ENCODE data around the gene GPR108. TPM values are rescaled to one million over a fixed set of nuclear protein-coding genes. Genes with fewer than 3 reads are reported as not detected.

Gene GPR108
- polyA plus RNA-seq, 1 of the 3 experiments (the other 2 are of a cell fraction) = 54.2 TPM

DNA sequence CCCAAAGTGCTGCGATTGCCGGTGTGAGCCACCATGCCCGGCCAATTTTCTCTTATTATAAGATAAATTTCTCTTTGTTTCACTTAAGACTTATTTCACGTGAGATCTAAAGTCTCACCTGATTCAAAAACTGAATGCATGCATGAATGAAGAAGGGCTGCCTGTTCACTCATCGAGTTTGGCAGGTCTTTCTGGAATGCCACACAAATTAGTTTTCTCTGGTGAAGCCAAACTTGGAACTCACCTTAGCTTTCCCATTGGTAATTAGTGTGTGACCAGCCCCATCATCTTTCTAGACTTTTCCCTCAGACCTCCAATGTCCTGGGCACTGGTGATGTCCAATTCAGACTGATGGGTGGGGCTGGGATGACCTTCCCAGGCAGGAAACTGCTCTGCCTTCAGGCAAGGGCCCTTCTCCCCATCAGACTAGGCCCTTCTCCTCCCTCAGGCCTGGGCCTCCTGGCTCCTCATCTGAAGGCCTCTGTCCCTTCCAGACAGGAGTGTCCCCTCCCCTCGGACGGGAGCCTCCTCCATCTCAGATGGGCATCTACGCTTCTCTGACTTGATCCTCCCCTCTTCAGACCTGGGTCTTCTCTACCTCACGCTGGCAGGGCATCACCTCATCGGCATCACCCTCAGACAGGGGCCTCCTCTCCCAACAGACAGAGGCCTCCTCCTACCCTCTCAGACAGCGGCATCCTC, 31.3 kb downstream of the GPR108 start:
- Histone ChIP-seq H3K27ac (ENCODE audit: low read depth in 2 of 2, low read length in 1 of 2) (no peak overlapping the region), H3K9ac (no peak overlapping the region), H3K4me1 (ENCODE audit: control insufficient read depth in 1 of 2, insufficient read depth in 2 of 2, low read depth in 1 of 2, low read length in 1 of 2) (no peaks in the 10 kb centered on the region), H3K9me3 (no peaks in the 10 kb centered on the region), H3K36me3 (replicated peaks in 1 of 2; ENCODE audit: control insufficient read depth in 1 of 2, insufficient read depth in 2 of 2, low read length in 1 of 2) (no peaks in the 10 kb centered on the region), H3K27me3 (ENCODE audit: insufficient read depth) (peaks cover 36% of the 10 kb centered on the region), H3K4me3 (ENCODE audit: low read depth in 2 of 2, low read length in 1 of 2) (no peak overlapping the region), H3K9me2 (no peaks in the 10 kb centered on the region), H3F3A (replicated peaks; ENCODE audit: insufficient read depth) (no peaks in the 10 kb centered on the region), H2AFZ (ENCODE audit: low read depth) (no peak overlapping the region), H3K4me2 (no peak overlapping the region), H3K79me2 (ENCODE audit: insufficient read depth) (no peaks in the 10 kb centered on the region), H4K20me1 (ENCODE audit: insufficient read depth) (no peaks in the 10 kb centered on the region)
- ChIA-PET CTCF (no interaction called here), POLR2A (no interaction called here)
- TF ChIP-seq TEAD4 (IDR thresholded peaks at IDR 0.05; ENCODE audit: borderline replicate concordance, insufficient read depth) (no peak), TAF1 (IDR thresholded peaks at IDR 0.05; ENCODE audit: borderline replicate concordance, low read depth, low read length) (no peak), GABPA (IDR thresholded peaks at IDR 0.05; ENCODE audit: low read depth) (no peak), FOXM1 (IDR thresholded peaks at IDR 0.05; ENCODE audit: low read depth) (no peak), GATA2 (CRISPR knock-in tag; IDR thresholded peaks at IDR 0.05) (no peak), SMC3 (IDR thresholded peaks at IDR 0.05; ENCODE audit: low read depth, low read length) (no peak), JUND (IDR thresholded peaks at IDR 0.05) (no peak), SIN3A (IDR thresholded peaks at IDR 0.05; ENCODE audit: borderline replicate concordance, low read depth, low read length) (no peak), ELF1 (IDR thresholded peaks at IDR 0.05) (no peak), MXI1 (IDR thresholded peaks at IDR 0.05; ENCODE audit: low read depth, low read length) (no peak), RCOR1 (IDR thresholded peaks at IDR 0.05; ENCODE audit: low read length) (no peak), POLR2AphosphoS5 (IDR thresholded peaks at IDR 0.05; ENCODE audit: low read depth, low read length) (no peak), YY1 (IDR thresholded peaks at IDR 0.05; ENCODE audit: low read depth) (no peak), MEF2A (IDR thresholded peaks at IDR 0.05; ENCODE audit: borderline replicate concordance, low read depth) (no peak), RFX5 (IDR thresholded peaks at IDR 0.05; ENCODE audit: low read length) (no peak), TCF12 (IDR thresholded peaks at IDR 0.05) (no peak)
- TF ChIP-seq, protein P1, sequence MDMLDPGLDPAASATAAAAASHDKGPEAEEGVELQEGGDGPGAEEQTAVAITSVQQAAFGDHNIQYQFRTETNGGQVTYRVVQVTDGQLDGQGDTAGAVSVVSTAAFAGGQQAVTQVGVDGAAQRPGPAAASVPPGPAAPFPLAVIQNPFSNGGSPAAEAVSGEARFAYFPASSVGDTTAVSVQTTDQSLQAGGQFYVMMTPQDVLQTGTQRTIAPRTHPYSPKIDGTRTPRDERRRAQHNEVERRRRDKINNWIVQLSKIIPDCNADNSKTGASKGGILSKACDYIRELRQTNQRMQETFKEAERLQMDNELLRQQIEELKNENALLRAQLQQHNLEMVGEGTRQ (IDR thresholded peaks at IDR 0.05; ENCODE audit: borderline replicate concordance, low read depth, low read length) = no peak
- TF ChIP-seq, protein P2, sequence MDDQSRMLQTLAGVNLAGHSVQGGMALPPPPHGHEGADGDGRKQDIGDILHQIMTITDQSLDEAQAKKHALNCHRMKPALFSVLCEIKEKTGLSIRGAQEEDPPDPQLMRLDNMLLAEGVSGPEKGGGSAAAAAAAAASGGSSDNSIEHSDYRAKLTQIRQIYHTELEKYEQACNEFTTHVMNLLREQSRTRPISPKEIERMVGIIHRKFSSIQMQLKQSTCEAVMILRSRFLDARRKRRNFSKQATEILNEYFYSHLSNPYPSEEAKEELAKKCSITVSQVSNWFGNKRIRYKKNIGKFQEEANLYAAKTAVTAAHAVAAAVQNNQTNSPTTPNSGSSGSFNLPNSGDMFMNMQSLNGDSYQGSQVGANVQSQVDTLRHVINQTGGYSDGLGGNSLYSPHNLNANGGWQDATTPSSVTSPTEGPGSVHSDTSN (IDR thresholded peaks at IDR 0.05) = no peak
- DNase-seq = no peak
- WGBS (ENCODE audit: low lambda C conversion rate) = 63% methylated on average over 11 of the region's 11 CpGs

Measured in SK-N-SH (cell line).